ENCODE data around the gene PRPF38B.

DNA sequence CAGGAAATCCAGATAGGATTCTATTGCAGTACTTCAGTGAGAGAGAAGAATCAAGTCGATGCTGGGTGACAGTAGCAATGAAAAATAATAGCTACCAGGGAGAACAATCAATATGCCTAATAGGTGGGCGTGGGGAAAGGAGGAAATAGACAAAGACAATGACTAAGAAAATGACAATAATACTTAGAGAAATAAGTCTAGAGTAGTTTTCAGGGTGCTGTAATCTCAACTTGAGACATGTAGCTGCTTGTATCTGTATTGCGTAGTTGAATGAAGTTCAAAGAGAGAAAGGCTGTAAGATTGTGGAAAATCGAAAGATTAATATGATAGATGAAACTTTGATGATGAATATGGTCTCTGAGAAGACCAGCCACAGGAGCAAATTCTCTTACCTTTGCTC is 57.0 kb downstream of the PRPF38B start:
- TF ChIP-seq, protein P1, sequence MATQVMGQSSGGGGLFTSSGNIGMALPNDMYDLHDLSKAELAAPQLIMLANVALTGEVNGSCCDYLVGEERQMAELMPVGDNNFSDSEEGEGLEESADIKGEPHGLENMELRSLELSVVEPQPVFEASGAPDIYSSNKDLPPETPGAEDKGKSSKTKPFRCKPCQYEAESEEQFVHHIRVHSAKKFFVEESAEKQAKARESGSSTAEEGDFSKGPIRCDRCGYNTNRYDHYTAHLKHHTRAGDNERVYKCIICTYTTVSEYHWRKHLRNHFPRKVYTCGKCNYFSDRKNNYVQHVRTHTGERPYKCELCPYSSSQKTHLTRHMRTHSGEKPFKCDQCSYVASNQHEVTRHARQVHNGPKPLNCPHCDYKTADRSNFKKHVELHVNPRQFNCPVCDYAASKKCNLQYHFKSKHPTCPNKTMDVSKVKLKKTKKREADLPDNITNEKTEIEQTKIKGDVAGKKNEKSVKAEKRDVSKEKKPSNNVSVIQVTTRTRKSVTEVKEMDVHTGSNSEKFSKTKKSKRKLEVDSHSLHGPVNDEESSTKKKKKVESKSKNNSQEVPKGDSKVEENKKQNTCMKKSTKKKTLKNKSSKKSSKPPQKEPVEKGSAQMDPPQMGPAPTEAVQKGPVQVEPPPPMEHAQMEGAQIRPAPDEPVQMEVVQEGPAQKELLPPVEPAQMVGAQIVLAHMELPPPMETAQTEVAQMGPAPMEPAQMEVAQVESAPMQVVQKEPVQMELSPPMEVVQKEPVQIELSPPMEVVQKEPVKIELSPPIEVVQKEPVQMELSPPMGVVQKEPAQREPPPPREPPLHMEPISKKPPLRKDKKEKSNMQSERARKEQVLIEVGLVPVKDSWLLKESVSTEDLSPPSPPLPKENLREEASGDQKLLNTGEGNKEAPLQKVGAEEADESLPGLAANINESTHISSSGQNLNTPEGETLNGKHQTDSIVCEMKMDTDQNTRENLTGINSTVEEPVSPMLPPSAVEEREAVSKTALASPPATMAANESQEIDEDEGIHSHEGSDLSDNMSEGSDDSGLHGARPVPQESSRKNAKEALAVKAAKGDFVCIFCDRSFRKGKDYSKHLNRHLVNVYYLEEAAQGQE (IDR thresholded peaks at IDR 0.05; ENCODE audit: insufficient read depth in 1 of 2, low read depth in 2 of 2, low read length in 2 of 2) = no peak
- TF ChIP-seq POLR2AphosphoS5 (IDR thresholded peaks at IDR 0.05; ENCODE audit: low read depth, low read length) = no peak
- TF ChIP-seq SIN3A (IDR thresholded peaks at IDR 0.05; ENCODE audit: borderline replicate concordance, insufficient read depth, low read length) = no peak
- no peak for TF ChIP-seq TAF1 (IDR thresholded peaks at IDR 0.05; ENCODE audit: borderline replicate concordance, insufficient read depth, low read length)
